ENCODE data around the gene RASSF3. TPM values are rescaled to one million over a fixed set of nuclear protein-coding genes. Genes with fewer than 3 reads are reported as not detected.

The RASSF3 gene
- total and polyA plus RNA-seq, 10 of the 15 experiments (the other 5 are each of a cell fraction or from before 2014, with no cell fraction given), result 6.9 to 62.4 (median 30.3) TPM

GRCh38 chr12:64660237-64661018, 50.1 kb downstream of the RASSF3 start (continued):
- peak; percentile 100 for TF ChIP-seq JUNB (IDR thresholded peaks at IDR 0.05)
- 0 out of 2 replicates have a peak, but pooled peaks have one; percentile 22 for TF ChIP-seq BACH1 (IDR thresholded peaks at IDR 0.05; ENCODE audit: borderline replicate concordance)
- TF ChIP-seq SIX5 (IDR thresholded peaks at IDR 0.05; ENCODE audit: low read depth, low read length, severe bottlenecking), result peak; percentile 2
- peak; percentile 94 for TF ChIP-seq IKZF1 (conservative IDR thresholded peaks at IDR 0.05)
- TF ChIP-seq MXI1 (IDR thresholded peaks at IDR 0.05; ENCODE audit: low read depth, low read length), result no peak
- TF ChIP-seq WRNIP1 (IDR thresholded peaks at IDR 0.05; ENCODE audit: borderline replicate concordance, low read depth, low read length), result no peak
- peak; percentile 80 for TF ChIP-seq BCL11A (IDR thresholded peaks at IDR 0.05; ENCODE audit: low read depth, low read length)
- TF ChIP-seq MTA2 (IDR thresholded peaks at IDR 0.05; ENCODE audit: low read depth), result peak; percentile 56; the same call in 1 of the 2 replicates
- TF ChIP-seq, protein P1, sequence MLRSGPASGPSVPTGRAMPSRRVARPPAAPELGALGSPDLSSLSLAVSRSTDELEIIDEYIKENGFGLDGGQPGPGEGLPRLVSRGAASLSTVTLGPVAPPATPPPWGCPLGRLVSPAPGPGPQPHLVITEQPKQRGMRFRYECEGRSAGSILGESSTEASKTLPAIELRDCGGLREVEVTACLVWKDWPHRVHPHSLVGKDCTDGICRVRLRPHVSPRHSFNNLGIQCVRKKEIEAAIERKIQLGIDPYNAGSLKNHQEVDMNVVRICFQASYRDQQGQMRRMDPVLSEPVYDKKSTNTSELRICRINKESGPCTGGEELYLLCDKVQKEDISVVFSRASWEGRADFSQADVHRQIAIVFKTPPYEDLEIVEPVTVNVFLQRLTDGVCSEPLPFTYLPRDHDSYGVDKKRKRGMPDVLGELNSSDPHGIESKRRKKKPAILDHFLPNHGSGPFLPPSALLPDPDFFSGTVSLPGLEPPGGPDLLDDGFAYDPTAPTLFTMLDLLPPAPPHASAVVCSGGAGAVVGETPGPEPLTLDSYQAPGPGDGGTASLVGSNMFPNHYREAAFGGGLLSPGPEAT (IDR thresholded peaks at IDR 0.05; ENCODE audit: low read depth), result peak; percentile 93
- peak; percentile 65; the same call in 1 of the 2 replicates for TF ChIP-seq PML (IDR thresholded peaks at IDR 0.05; ENCODE audit: low read length)
- peak in 1 of 2 experiments; percentile 52; a peak in 2 of 4 replicates for TF ChIP-seq EP300 (IDR thresholded peaks at IDR 0.05; ENCODE audit: borderline replicate concordance in 1 of 2, control insufficient read depth in 1 of 2, low read depth in 2 of 2, low read length in 2 of 2)
- TF ChIP-seq IRF4 (IDR thresholded peaks at IDR 0.05; ENCODE audit: low read depth, low read length), result peak; percentile 98
- TF ChIP-seq RFX5 (IDR thresholded peaks at IDR 0.05; ENCODE audit: low read depth, low read length), result no peak
- TF ChIP-seq RUNX3 (IDR thresholded peaks at IDR 0.05; ENCODE audit: low read length), result peak; percentile 21; the same call in 1 of the 2 replicates
- TF ChIP-seq, protein P2, sequence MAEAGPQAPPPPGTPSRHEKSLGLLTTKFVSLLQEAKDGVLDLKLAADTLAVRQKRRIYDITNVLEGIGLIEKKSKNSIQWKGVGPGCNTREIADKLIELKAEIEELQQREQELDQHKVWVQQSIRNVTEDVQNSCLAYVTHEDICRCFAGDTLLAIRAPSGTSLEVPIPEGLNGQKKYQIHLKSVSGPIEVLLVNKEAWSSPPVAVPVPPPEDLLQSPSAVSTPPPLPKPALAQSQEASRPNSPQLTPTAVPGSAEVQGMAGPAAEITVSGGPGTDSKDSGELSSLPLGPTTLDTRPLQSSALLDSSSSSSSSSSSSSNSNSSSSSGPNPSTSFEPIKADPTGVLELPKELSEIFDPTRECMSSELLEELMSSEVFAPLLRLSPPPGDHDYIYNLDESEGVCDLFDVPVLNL (IDR thresholded peaks at IDR 0.05; ENCODE audit: low read depth, low read length), result no peak
- TF ChIP-seq NFIC (IDR thresholded peaks at IDR 0.05; ENCODE audit: low read depth, low read length), result peak; percentile 94
- TF ChIP-seq SRF (IDR thresholded peaks at IDR 0.05; ENCODE audit: low read depth in 2 of 2, low read length in 2 of 2), result peak in 1 of 2 experiments; percentile 73; a peak in 2 of 4 replicates
- TF ChIP-seq ZBTB33 (IDR thresholded peaks at IDR 0.05), result no peak
- peak; percentile 25; the same call in 1 of the 2 replicates for TF ChIP-seq CREM (IDR thresholded peaks at IDR 0.05; ENCODE audit: low read depth)
- no peak for TF ChIP-seq NFXL1 (IDR thresholded peaks at IDR 0.05; ENCODE audit: borderline replicate concordance)
- peak; percentile 88 for TF ChIP-seq JUND (IDR thresholded peaks at IDR 0.05; ENCODE audit: low read depth, low read length)
- no peak for TF ChIP-seq RAD21 (IDR thresholded peaks at IDR 0.05; ENCODE audit: insufficient read depth, low read depth, low read length)
- TF ChIP-seq ZNF24 (IDR thresholded peaks at IDR 0.05), result peak; percentile 40; the same call in 1 of the 2 replicates
